CD4-positive, alpha-beta T cell treated with Interleukin-17A for 1 hour (primary cell): ENCODE measurements around the gene SPTBN5.

Experiments
- DNase-seq: peaks from one replicate; pipeline ENCODE4 v3.0.0-alpha.2; 2020

Gene SPTBN5

DNA sequence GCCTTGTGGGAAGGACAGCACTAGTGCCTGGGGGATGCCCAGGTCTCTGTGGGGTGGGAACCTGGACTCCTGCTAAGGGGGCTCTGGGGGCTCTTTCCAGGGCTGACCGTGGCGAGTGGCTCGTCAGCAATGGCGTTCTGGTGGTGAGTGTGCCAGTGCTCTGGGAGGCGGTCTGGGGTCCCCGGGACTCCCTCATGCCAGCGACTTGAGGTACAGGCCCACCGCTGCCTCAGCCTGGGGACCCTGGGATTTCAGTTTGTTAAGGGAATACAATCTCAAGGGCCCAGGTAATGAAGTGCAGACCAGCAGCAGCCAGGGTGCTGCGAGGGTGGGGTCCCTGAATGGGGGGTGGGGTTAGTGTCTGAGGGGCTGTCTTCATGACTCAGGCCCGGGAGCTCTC is 52.7 kb downstream of the SPTBN5 start:
- DNase-seq = no peak

GRCh38 chr15:41840673-41841072 is 53.2 kb downstream of the SPTBN5 start:
- DNase-seq = no peak

DNA sequence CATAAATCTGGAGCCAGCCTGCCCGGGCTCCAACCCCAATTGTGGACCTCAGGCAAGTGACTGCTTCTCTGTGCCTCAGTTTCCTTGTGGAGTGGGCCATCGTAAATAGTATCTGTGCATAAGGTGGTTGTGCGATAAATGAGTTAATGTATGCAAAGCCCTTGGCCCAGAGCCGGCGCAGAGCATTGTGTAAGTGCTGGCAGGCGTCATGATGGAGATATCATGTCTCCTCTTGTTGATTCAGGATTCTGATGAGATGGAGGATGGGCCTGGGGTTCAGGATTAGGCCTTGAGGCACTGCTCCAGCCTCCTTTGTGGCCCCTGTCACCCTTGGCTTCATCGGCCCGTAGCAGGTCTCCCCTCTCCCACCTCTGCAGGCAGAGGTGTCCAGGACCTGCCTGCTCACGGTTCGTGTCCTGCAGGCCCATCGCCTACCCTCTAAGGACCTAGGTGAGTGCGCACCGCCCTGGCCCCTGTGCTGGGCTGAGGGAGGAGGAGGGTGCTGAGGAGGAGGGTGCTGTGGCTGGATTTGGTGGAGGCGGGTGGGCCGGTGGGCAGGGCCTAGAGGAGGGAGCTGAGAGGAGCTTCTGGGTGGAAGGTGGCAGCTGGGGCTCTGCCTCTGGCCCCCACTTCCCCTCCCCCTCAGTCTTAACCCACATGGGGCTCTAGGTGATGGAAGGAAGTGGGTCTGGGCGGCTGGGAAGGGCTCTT is 53.9 kb downstream of the SPTBN5 start:
- DNase-seq = no peak

GRCh38 chr15:41838400-41838897 is 55.4 kb downstream of the SPTBN5 start, which contains the start of gene PLA2G4B:
Gene PLA2G4B (plus strand): TSS chr15:41838847. CDS start chr15:41838914, 67 bp downstream.
- no peak for DNase-seq

- DNase-seq = no peak
Measured at GRCh38 chr15:41836713-41837454, 57.0 kb downstream of the SPTBN5 start.

GRCh38 chr15:41836073-41836472 is 57.8 kb downstream of the SPTBN5 start:
- no peak for DNase-seq

DNA sequence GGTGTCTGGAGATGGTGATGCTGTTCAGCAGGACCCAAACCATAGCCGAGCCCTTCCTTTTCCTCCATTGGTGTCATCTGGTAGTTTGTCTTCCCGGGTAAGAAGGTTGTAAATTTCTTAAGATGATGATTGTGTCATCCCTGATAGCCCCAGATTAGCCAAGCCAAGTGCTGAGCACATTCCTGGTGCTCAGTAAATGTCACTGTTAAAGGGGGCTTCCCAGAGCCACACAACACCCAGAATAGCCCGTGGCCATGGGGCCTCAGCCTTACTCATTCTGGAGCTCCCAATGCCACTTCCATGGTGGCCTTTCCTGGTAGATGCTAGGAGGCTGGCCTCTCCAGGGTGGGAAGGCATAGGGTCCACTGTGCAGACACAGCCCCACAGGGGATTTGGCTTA is 59.8 kb downstream of the SPTBN5 start:
- DNase-seq = no peak

DNA sequence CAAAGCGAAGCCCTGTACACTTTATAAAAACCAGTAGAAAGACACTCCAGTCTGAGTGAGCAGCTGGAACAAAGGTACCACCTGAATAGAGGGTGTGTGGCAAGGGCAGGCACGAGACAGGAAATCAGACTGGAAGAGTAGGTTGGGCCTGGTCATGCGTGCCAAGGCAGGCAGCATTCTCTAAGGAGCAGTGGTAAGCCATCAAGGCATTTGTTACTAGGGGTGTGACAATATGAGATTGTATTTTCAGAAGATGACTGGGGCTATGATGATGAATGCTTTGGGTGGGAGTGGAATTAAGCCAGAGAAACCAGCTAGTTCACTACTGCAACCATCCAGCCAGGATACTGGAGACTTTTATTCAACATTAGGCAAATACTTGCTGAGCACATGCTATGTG is 61.0 kb downstream of the SPTBN5 start:
- no peak for DNase-seq

DNA sequence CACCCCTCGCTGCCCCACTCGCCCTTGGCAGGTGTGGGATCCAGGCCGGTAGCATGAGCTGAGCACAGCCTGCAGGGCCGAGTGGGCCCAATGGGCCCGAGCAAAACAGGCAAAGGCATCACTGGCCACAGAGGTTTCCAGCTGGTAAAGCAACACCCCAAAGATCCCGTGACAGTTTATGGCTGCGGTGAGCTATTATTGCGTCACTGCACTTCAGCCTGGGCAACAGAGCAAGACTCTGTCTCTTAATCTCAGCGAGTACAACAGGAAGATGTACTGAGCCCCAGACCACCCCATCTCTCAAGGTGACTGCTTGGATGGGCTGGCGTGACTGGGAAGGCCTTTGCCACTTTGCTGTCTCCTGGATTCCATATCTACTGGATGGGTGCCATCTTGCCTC is 61.6 kb downstream of the SPTBN5 start:
- DNase-seq = no peak

- peak; percentile 62 for DNase-seq
Measured at GRCh38 chr15:41831291-41831690, 62.6 kb downstream of the SPTBN5 start.

GRCh38 chr15:41829959-41830646 is 63.8 kb downstream of the SPTBN5 start:
- DNase-seq = no peak

GRCh38 chr15:41828807-41829141 is 65.1 kb downstream of the SPTBN5 start:
- no peak for DNase-seq

- DNase-seq = peak; percentile 93
Measured at GRCh38 chr15:41827880-41828806, 65.7 kb downstream of the SPTBN5 start, which contains the start of gene JMJD7. Gene JMJD7 (plus strand): TSS chr15:41828092. CDS start chr15:41828125, 33 bp downstream.

DNA sequence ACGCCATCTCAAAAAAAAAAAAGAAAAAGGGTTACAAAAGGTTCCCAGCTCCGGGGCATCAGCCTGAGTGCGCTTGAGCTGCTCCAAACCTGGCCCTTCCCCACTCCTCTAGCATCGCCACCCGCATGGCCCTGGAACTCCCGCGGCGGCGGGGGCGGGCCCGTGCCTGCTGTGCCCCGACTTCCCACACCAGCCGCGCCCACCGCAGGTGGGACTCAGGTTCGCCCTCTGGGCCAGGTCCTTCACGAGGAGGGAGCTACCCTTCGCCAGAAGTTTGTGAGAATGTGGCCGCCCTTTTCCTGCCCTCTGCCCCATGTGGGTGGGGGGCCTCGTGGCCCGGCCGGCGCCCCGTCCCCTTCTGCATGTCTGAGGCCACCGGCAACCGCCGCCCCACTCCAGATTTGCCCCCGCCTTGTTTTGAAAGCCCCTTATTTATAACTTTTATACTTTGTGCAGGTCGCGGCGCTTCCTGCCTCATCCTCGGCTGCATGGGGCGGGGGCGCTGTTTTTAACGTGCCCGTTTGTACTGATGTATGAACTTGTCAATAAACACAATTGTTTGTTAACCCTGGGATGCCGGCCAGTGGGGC is 66.5 kb downstream of the SPTBN5 start:
- no peak for DNase-seq

- DNase-seq = no peak
Measured at GRCh38 chr15:41825572-41826535, 68.0 kb downstream of the SPTBN5 start.

GRCh38 chr15:41825145-41825544 is 68.7 kb downstream of the SPTBN5 start:
- no peak for DNase-seq

DNA sequence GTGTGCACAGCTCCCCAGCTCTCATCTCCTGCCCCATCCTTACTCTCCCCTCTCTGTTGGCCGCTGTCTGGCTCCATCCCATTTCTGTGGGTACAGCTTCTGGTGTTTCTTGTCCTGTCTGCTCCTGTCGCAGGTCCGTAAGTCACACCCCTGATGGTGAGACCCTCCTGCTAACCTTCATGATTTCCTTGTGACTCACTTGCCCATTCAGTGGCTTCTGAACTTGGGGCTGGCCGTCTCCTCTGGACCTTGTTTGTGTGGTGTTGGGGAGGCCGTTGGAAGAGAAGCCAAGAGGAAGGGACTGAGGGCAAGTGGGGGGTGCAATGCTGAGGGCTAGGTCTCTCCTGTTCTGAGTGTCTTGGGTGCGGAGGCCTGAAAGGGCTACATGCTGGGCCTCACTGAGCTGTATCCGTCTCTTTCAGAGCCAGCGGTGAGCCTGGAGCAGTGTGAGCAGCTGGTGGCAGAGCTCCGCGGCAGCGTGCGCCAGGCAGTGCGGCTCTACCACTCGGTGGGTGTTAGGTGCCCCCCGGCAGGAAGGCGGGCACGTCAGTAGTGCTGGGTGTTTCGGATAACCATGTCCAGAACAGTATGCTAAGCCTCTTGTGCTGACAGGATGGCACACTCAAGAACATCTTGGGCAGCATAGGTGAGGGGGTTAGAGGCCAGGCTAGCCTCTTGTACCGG is 69.6 kb downstream of the SPTBN5 start:
- DNase-seq = no peak

DNA sequence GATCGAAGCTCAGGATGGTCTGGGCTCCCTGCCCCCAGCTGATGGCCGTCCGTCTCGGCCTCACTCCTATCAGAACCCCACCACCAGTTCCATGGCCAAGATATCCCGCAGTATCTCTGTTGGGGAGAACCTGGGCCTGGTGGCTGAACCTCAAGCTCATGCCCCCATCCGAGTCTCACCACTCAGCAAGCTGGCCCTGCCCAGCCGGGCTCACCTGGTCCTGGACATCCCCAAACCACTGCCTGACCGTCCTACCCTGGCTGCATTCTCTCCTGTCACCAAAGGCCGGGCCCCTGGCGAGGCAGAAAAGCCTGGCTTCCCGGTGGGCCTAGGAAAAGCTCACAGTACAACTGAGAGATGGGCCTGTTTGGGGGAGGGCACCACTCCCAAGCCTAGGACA is 70.4 kb downstream of the SPTBN5 start:
- DNase-seq = no peak

DNA sequence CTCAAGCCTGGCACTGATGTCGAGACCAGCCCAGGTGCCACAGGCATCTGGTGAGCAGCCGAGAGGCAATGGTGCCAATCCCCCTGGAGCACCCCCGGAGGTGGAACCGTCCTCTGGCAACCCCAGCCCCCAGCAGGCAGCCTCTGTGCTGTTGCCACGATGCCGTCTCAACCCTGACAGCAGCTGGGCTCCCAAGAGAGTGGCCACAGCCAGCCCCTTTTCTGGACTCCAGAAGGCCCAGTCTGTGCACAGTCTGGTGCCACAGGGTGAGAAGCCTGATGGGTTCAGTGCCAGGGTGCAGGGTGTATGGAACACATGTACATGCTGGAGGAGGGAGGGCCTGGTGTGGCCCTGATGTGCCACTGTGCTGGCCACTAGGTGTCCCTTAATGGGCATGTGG is 70.9 kb downstream of the SPTBN5 start:
- no peak for DNase-seq

GRCh38 chr15:41822471-41822870 is 71.4 kb downstream of the SPTBN5 start:
- no peak for DNase-seq
